Activated CD4-positive, alpha-beta T cell treated with anti-CD3 and anti-CD28 coated beads for 24 hours (primary cell): ENCODE measurements around the gene VWA8.

Source experiments
- DNase-seq, 2 donors: peaks; one replicate each; pipeline ENCODE4 v3.0.0-alpha.2; 2020; ENCODE audit warnings: low read depth in 2 of 2

VWA8 gene

DNA sequence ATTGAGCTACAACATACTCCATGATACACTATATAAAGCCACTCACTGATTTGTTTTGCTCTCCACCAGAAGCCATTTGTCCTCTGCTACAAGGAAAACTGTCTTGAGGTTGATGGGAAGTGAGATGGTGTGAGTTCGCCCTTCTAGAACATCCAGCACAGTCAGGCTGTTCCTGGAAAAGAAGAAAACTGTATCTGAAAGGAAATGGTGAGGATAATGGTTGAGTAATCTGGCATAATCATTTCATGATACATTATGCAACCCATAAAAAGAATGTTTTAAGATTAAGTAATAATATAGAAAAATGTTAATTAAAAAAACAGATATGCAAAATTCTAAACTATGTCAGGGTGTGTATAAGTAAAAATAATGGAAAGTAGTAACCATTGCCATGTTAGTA is 269.6 kb downstream of the VWA8 start:
- no peak for DNase-seq

DNA sequence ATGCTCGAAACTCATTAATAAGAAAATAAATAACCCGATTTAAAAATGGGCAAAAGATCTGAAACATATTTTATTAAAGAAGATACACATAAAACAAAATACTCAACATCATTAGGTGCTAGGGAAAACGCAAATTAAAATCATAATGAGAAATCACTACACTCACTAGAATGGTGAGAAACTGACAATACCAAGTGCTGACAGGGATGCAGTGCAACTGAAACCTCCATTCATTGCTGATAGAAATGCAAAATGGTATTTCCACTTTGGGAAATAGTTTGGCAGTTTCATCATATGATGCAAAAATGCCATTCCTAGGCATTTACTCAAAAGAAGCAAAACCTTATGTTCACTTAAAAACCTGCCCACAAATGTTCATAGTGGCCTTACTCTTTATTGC is 278.1 kb downstream of the VWA8 start:
- no peak for DNase-seq

DNA sequence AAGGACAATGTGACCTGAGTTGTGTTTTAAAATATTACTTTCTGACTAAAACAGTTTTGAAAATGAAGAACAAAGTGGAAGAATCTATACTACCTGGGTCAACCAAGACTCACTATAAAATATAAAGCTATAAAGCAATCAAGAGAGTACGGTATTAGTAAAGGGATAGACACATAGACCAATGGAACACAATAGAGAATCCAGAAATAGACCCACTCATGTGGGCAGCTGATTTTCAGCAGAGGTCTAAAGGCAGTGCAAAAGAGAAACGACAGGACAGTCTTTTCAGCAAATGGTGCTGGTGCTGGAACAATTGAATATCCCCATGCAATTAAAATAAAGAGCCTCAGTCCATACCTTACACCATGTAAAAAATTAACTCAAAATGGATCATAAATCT is 278.9 kb downstream of the VWA8 start:
- DNase-seq = no peak

DNA sequence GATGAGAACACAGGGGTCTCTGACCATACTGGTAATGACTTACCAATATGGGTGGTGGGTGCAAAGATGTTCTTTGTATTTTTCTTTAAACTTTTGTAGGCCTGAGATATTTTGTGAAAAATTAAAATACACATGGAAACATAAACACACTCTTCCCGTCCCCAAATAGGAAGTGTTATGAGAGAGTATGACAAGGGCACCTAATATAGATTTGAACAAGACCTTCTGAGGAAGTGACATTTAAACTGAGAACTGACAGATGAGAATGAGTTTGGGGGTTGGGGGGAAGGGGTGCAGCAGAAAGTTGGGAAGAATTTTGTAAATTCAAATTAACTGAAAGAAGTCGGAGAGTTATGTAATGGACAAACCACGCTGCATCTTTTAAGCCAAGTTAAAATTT is 279.3 kb downstream of the VWA8 start:
- no peak for DNase-seq

DNA sequence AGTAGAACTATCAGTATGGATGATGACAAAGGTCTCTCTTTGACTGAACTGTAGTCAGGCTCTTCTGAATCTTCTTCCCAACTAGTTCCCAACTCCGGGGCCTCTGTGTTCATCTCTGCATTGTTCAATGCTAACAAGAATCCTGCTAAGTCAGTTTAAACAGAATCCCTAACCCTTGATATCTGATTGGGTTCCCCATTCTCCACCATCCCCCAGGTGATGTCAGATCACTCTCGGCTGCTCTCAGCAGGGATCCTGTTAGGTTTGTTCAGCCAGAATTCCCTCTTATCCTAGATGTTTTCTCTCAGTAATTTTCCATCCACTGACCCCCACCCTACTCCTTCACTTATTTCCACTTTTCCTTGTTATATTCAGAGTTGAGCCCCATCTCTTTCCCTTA is 280.0 kb downstream of the VWA8 start:
- no peak for DNase-seq

DNA sequence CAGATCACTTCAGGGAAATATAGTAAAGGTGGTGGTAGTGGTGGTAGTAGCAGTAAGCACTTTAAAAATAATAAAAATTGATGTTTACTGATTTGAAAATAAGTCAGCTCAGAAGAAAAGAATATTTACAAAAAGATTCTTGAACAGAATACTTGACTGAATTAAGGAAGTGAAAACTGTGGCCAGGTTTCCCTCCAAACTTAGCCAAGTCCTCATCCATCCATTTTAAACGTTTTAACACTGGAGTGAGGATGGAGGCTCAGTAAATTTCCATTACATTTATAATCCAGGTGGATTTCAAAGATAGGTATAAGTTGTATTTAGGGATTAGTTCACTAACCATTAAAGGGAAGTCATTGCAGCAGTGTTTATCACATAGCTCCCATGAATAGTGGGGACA is 282.1 kb downstream of the VWA8 start:
- DNase-seq = no peak

DNA sequence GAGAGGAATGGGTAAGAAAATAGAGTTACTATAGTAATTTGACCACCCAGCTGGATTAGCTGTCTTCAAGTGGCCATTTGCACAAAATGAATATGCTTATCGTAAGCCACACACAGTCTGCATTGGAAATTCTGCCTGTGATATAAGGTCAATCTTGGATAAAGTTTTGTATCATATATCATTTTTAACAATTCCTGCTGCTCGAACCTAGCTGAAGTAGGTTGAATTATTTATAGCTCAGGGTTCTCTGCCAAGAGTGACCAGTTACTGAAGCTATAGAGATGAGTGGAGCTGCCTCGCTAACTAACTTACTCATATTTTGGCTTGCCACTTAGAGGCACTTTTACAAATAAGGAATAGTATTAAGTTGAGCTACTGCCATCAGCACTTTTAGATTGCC is 282.7 kb downstream of the VWA8 start:
- DNase-seq = no peak

DNA sequence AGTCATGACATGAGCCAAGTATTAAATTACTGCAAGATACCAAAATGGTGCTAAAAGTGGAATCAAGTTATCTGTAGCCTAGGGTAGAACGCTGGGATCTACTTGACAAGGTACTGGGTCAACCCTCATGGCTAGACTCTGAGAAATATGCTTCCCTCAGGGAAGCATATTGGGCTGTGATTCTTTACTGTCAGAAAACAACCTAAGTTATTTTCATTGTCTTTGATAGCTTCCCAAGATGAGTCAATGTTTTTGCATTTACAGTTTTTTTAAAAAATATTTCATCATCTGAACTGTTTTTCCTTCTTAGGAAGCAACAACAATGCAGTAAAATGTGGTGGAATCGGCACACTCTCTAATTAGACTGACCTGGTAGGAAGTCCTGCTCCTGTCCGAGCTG is 285.6 kb downstream of the VWA8 start:
- no peak for DNase-seq

DNA sequence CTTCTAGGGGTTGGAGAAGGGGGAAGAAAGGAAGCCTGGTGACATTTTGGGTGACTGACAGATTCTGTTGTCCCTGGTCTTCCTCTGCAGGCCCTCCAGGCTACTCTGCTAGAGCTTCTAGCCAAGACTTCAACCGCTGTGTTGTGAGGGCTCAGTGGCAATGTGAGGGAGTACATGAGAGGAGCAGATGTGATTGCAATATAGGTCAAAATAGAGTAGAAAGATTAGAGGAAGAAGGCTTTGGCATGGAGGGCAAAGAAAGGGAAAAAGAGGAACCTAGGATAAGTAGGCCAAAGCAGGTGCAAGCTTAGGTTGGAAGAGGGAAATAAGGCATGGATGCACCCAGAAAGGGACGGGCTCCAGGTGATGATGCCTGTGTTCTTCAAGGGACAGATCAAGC is 286.7 kb downstream of the VWA8 start:
- no peak for DNase-seq

DNA sequence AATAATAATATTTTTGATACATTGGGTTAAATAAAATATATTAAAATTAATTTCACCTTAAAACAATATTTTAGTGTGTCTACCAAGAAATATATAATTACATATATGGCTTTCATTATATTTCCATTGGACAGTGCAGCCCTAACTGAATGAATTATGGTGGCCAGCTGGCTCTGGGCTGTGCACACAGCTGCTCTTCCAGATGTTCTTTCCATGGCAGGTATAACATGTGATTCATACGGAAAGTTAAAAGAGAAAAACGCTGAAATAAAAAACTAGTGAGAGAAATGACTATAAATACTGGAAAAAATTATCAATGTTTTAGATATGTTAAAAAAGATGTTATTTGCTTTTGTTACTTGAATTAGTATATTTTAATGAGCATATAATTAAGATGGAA is 287.3 kb downstream of the VWA8 start:
- no peak for DNase-seq

DNA sequence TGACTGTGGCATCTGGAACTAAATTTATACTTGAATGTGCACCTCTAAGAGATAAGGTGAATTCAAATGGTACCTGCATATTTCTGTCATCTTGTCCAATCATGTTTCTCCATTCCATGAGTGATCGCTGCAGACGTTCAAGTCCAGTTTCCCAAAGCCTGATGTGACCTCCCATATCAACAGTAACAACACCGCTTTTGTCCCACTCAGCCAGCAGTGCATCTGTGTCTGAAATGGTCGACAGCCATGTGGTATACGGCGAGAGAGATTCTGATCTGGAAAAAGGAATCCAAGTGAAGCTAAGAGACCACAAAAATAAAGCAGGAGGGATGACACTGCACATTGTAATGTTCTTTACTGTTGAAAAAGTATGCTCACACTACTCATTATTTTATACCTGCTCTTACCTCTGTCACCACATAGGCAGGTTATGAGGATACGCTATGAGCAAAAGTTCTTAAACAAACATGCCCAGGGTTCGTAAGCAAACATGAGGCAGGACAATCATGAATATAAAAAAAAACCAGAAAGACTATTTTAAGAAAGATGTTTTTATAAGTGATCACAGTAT is 290.0 kb downstream of the VWA8 start:
- DNase-seq = no peak

DNA sequence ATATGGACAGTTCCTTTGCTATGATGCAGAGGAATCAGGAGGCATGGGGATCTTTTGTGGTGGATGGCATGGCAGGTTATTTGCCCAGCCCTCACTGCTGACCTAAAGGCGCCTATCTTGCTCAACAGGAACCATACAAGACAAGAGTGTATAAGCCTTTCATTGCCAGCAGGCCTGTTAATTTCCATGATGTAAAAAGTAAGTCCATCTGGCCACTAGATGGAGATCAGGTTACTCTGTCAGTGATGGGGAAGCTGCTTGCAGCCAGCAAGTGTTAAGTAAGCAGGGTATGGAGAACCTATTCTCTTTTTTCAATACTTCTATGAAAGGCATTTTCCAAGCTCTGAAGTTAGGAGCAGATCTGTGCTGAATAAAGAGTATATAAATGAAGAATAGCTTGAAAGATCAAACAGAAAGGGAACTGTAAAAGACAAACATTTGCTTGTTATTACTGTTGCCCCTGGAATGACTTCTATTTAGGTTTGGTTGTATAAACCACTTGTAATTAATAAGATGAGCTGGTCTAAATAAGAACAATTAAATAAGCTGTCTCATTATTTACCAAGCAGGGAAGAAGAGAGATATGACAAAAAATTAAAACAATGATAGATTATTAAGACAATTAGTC is 292.7 kb downstream of the VWA8 start:
- DNase-seq = no peak

DNA sequence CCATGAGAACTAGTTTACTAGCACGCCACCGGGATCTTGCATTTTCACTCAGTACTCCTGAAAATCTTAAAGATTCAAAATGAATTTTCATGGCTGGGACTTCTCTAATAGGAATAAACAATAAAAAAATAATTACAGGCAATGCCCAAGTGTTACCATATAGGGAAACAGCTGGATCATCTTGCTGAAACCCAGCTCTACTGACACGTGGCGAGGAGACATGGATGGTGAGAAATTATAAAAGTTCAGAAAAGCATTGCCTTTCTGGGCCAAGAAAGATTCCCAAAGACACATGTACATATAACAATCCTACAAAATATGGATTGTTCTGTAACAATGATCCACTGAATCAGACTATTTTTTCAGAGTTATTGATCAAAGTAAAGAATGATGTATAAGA is 294.3 kb downstream of the VWA8 start:
- no peak for DNase-seq

DNA sequence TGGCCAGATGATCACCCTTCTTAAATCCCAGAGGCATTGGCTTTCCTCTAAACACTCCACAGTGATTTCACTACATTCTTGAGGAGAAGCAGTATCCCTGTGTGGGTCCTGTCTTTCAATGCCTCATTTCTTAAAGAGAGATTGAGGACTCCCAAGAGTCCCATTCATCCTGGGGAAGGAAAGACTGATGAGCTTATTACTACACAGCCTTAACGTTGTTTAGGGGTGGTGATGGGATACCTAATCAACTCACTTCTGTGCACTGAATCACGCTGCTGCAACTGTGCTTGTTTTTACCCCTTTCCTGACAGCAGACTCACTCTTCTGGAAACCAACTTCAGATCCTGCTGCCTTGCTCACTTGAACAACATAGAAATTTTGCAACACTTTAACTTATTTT is 300.5 kb downstream of the VWA8 start:
- DNase-seq = no peak

DNA sequence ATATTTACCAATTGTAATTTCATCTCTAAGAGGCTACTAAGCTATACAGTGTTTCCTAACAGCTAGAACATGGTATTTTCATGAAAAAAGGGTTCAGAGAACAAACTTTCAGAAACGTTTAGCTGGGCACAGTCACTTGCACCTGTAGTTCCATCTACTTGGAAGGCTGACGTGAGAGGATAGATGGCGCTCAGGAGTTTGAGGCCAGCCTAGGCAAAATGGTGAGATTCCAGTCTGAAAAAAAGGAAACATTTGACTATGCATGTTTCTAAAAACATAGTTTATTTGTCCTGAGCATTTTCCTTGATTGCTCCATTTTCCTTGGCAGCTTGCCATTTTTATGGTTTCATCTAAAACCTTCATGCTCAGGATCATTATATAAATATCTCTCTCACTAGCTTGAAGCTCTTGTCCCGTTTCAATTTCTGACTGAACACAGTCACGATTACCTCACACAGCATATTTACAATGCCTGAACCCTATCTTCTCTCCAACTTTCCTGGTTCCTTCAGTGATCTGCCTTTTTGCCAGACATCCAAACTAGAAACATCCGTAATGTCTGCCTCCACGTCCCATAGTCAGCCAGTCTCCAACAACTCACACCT is 302.8 kb downstream of the VWA8 start:
- no peak for DNase-seq

DNA sequence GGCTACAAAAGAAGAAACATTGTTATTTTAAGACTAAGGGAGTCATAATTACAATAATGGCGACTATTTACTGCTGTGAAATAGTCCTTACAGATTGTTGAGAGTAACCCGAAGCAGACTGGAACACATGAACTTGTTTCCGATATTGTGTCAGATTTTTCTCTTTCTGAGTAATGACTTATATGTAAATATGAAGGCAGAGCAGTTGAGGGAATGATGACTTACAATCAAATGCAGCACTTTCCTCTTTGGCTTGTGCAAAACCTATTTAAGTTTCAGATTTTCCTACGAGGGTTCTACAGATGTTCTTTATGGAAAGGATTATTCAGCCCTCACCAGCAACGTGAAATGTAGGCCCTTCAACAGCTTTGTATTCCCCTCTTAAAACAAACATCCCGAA is 304.9 kb downstream of the VWA8 start:
- no peak for DNase-seq

DNA sequence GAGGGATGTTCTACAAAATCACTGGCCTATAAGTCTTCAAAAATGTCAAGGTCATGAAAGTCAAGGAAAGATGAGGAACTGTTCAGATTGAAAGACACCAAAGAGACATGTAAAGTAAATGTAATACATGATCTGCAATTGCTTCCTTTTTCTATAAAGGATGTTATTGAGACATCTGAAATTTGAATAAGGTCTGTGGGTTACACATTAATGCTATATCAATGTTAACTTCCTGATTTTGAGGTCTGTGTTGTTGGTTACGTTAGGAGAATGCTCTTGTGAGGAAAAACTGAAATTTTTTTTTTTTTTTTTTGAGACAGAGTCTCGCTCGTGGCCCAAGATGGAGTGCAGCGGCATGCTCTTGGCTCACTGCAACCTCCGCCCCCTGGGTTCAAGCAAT is 306.1 kb downstream of the VWA8 start:
- no peak for DNase-seq

DNA sequence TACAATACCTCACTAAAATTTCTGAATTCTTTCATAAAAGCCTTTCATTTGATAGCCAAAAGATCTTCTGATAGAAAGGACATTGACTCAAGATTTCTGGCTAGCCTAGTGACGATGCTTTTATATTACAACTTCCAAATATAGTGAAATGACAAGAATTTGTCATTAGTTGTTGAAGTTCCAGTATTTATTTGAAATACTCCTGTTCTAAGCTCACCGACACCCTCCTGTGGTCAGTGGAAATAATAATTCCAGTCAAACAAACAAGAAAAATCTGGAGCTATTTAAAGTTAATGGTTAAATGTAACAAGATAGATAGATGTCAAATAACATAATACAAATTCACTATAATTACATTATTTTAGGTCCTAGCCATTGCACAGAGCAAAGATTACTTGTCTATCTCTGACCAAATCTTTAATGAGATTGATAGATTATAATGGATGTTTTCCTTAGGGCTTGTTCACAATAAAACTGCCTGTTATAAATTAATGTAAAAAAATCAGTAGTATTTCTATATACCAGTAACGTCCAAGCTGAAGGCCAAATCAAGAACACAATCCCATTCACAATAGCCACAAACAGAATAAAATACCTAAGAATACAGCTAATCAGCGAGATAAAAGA is 308.1 kb downstream of the VWA8 start:
- DNase-seq = peak in 1 of 2 donors; percentile 7

DNA sequence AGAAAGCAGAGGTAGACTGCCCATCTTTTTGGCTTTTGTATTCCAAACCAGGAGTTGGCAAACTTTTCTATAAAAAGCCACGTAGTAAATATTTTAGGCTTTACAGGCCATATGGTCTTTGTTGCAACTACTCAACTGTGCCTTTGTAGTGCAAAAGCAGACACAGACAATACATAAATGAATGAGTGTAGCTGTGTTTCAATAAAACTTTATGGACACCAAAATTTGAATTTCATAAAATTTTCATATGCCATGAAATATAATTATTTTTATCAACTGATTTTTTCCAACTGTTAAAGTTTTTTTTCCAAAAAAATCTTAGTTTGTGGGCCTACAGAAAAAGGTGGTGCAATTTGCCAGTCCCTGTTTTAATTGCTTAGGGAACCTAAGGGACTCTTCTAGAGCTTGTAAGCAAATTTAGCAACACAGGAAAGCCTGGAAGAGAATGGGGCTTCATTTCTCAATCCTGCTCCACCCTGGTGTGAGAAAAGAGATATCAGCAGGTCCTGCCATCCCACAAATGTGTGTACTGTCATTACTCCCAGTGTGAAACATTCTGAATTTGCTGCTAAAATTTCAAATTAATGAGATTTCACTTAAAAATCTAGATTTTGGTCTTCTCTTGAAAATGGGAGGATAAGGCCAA is 309.4 kb downstream of the VWA8 start:
- no peak for DNase-seq

DNA sequence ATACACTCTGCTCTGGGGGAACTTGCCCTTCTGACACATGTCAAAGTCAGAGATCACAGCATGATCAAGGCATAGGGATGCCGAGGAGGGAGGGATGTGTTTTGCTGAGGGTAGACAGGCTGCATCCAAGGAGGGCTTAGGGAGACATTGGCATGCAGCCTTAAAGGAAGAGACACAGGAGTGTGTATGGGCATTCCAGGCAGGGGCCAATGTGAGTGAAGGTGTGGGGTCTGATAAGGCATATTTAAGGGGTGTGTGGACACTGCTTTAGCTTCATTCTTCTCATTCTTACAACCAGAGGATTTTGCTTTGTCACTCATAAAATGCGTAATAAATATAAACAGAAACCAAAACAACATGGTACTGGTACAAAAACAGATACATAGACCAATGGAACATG is 310.2 kb downstream of the VWA8 start:
- no peak for DNase-seq

DNA sequence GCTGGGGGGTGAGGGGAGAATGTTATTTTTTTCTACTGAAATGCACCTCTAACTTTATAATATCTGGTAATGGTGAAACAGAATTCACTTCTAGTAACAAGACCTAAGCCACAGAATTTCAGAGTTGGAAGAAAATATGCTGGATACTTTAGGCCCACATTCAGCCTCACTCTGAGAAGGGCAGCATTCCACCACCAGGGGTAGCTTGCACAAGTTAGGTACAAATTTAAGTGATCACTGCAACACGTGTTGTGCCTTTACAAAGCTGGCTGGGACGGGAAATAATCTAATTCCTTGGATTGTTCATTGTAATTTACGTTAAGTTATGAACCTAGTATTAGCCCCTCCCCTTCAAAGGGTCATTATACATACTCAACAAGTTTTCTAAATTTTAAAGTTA is 311.2 kb downstream of the VWA8 start:
- DNase-seq = no peak

DNA sequence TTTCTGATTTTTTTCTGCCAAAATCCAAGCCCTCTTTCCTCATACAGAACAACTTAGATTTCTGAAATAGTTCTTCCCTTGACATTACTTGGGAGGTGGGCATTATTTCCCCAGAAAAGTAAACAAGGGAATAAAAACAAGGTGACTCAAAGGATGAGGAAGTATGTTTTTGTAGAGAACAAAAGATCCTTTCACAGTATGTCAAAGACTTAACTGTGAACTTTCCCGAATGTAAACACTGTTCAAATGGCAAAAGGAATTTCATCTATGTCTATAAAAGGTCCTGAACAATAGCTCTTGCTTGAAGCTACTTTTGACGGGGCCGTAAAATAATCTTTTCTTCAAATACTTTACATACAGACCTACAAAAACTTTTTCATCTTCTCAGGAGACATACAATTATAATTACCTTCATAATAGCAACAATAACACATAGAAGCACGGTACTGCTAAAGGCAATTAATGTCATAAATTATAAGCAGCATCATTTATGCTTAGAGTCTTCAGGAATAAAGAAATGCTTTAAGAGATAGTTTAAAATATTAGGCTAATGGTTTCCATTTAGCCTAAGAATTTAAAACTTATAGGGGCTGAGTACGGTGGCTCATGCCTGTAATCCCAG is 312.5 kb downstream of the VWA8 start:
- DNase-seq = no peak
